ENCODE data around the gene KCNN3.
"Not testable (repeated sequence)": the region's sequence is repeated elsewhere in the genome, so short reads cannot be mapped to it uniquely, and the experiment has no call there.

KCNN3 gene

DNA sequence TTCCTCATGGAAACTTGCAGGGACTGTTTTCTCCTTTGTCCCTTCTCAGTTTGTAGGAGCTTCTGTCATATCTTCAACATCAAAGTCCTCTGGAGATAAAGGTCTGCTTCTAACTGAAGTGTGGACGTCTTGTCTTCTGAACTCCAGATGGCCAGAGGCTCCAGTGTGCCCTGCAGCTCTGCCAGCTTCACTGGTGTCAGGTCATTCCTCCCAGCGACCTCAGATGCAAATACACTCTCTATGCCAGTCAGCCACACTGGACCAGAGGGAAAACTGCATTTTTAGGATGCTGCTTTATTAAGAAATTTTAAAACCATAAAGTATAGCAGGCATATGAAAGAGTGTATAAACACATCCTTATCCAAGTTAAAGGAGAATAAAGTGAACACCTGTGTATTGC lies 183.6 kb downstream of the KCNN3 start:
- no peak overlapping the region for H3K4me3 ChIP-seq (ENCODE audit: low read length)
- DNase-seq (ENCODE audit: low read depth): no peak
- TF ChIP-seq CTCF (IDR thresholded peaks at IDR 0.05; ENCODE audit: insufficient read depth, low read depth, low read length, missing control alignments): no peak

GRCh38 chr1:154683820-154684219 lies 186.3 kb downstream of the KCNN3 start:
- H3K4me3 ChIP-seq (ENCODE audit: low read length): no peak overlapping the region
- DNase-seq (ENCODE audit: low read depth): no peak
- TF ChIP-seq CTCF (IDR thresholded peaks at IDR 0.05; ENCODE audit: insufficient read depth, low read depth, low read length, missing control alignments): no peak

DNA sequence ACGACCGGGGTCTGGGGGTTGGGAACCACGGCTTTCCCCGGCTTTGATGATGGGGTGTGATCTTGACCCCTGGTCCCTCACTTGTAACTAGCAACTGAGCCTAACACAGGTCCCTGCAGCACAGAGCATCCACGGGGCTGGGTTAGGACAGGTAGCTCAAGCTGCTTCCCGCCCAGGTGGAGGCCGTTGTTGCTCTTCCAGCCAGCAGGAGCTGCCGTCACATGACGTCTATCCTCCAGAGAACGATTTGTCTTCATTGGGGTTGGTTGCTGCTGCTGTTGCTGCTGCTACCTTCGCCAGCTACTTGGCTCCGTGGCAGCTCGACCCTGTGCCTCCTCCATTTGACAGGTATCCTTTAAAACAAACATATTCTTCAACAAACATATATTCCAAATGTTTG lies 187.8 kb downstream of the KCNN3 start:
- TF ChIP-seq CTCF (IDR thresholded peaks at IDR 0.05; ENCODE audit: insufficient read depth, low read depth, low read length, missing control alignments): no peak
- DNase-seq (ENCODE audit: low read depth): no peak
- no peak overlapping the region for H3K4me3 ChIP-seq (ENCODE audit: low read length)

GRCh38 chr1:154677844-154678243 lies 192.2 kb downstream of the KCNN3 start:
- DNase-seq (ENCODE audit: low read depth); H3K4me3 ChIP-seq (ENCODE audit: low read length): not testable (repeated sequence)

- not testable (repeated sequence) for DNase-seq (ENCODE audit: low read depth); H3K4me3 ChIP-seq (ENCODE audit: low read length)
These were observed 193.2 kb downstream of the KCNN3 start for GRCh38 chr1:154676847-154677246.

DNA sequence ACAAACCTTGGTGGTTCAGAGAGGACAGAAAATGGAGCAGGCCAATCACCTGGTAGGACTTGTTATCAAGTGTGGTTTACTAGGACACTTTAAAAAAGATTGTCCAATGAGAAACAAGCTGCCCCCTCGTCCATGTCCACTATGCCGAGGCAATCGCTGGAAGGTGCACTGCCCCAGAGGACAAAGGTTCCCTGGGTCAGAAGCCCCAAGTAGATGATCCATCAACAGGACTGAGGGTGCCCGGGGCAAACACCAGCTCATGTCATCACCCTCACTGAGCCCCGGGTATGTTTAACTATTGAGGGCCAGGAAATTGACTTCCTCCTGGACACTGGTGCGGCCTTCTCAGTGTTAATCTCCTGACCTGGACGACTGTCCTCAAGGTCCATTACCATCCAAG lies 195.6 kb downstream of the KCNN3 start:
- H3K4me3 ChIP-seq (ENCODE audit: low read length); DNase-seq (ENCODE audit: low read depth): not testable (repeated sequence)

- H3K4me3 ChIP-seq (ENCODE audit: low read length); DNase-seq (ENCODE audit: low read depth): not testable (repeated sequence)
These were observed 197.8 kb downstream of the KCNN3 start for GRCh38 chr1:154672245-154672644.

DNA sequence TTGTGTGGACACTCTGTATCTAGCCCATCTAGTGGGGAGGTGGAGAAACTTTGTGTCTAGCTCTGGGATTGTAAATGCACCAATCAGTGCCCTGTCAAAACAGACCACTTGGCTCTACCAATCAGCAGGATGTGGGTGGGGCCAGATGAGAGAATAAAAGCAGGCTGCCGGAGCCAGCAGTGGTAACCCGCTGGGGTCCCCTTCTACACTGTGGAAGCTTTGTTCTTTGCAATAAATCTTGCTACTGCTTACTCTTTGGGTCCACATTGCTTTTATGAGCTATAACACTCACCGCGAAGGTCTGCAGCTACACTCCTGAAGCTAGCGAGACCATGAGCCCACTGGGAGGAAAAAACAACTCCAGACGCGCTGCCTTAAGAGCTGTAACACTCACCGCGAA lies 198.7 kb downstream of the KCNN3 start:
- DNase-seq (ENCODE audit: low read depth); H3K4me3 ChIP-seq (ENCODE audit: low read length): not testable (repeated sequence)

DNA sequence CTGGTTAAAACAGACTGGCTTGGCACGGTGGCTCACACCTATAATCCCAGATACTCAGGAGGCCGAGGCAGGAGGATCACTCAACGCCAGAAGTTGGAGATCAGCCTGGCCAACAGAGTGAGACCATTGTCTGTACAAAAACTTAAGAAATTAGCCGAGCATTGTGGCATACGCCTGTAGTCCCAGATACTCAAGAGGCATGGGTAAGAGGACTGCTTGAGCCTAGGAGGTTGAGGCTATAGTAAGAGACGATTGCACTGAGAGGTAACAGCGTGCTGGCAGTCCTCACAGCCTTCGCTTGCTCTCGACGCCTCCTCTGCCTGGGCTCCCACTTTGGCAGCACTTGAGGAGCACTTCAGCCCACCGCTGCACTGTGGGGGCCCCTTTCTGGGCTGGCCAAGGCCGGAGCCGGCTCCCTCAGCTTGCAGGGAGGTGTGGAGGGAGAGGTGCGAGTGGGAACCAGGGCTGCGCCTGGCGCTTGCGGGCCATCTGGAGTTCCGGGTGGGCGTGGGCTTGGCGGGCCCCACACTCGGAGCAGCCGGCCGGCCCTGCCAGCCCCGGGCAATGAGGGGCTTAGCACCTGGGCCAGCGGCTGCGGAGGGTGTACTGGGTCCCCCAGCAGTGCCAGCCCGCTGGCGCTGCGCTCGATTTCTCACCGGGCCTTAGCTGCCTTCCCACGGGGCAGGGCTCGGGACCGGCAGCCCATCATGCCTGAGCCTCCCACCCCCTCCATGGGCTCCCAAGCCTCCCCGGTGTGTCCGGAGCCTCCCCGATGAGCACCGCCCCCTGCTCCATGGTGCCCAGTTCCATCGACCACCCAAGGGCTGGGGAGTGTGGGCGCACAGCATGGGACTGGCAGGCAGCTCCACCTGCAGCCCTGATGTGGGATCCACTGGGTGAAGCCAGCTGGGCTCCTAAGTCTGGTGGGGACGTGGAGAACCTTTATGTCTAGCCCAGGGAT lies 199.5 kb downstream of the KCNN3 start:
- not testable (repeated sequence) for DNase-seq (ENCODE audit: low read depth); H3K4me3 ChIP-seq (ENCODE audit: low read length)

GRCh38 chr1:154669464-154670282 lies 200.4 kb downstream of the KCNN3 start:
- no peak overlapping the region for H3K4me3 ChIP-seq (ENCODE audit: low read length)
- peak; percentile 86 for DNase-seq (ENCODE audit: low read depth)
- peak; percentile 93 for TF ChIP-seq CTCF (IDR thresholded peaks at IDR 0.05; ENCODE audit: insufficient read depth, low read depth, low read length, missing control alignments)
